ENCODE measurements around the gene SYNE3. TPM values are rescaled to one million over a fixed set of nuclear protein-coding genes. Genes with fewer than 3 reads are reported as not detected.

Gene SYNE3
- total RNA-seq, 4 donors from 2014 or later: 4.7 to 7.1 (median 5.1) TPM

- H3K36me3 ChIP-seq: no peaks in the 10 kb centered on the region
- H3K27me3 ChIP-seq: no peaks in the 10 kb centered on the region
- intact Hi-C loops (cut with DNase I; ENCODE audit: low total_unique reads): loop anchor here (2.0 kb wide), 1 partner anchor 19 kb away; no protein-coding TSS in a partner anchor
- ATAC-seq: no peak
- DNase-seq: no peak
- in situ Hi-C loops (cut with MboI; ENCODE audit: low sequenced_read_pairs in 4 of 4): no loop called here
- no peaks in the 10 kb centered on the region for H3K9me3 ChIP-seq
- peaks cover 41 to 42% of the 10 kb centered on the region in 2 donors for H3K4me1 ChIP-seq
- H3K4me3 ChIP-seq: no peak overlapping the region
- H3K27ac ChIP-seq: peak overlapping the region in 1 of 4 donors; percentile 81
- TF ChIP-seq POLR2A (IDR thresholded peaks at IDR 0.05) (no peak), CTCF (IDR thresholded peaks at IDR 0.05 in 4 of 5, conservative IDR thresholded peaks at IDR 0.05 in 1 of 5) (no peak)
Measured at GRCh38 chr14:95487669-95488084, 28.8 kb downstream of the SYNE3 start.

- Histone ChIP-seq H3K4me1 (peaks cover 44% of the 10 kb centered on the region in 2 donors), H3K27me3 (no peaks in the 10 kb centered on the region), H3K36me3 (no peaks in the 10 kb centered on the region), H3K27ac (no peak overlapping the region), H3K4me3 (no peak overlapping the region), H3K9me3 (no peaks in the 10 kb centered on the region)
- in situ Hi-C loops (cut with MboI; ENCODE audit: low sequenced_read_pairs in 4 of 4) (no loop called here), intact Hi-C loops (cut with DNase I; ENCODE audit: low total_unique reads) (no loop called here)
- no peak for DNase-seq
- no peak for ATAC-seq
- TF ChIP-seq POLR2A (IDR thresholded peaks at IDR 0.05) (no peak), CTCF (IDR thresholded peaks at IDR 0.05 in 4 of 5, conservative IDR thresholded peaks at IDR 0.05 in 1 of 5) (no peak)
Measured at GRCh38 chr14:95486875-95487668, 29.4 kb downstream of the SYNE3 start.

- H3K27ac ChIP-seq: no peak overlapping the region
- H3K4me1 ChIP-seq: peaks cover 36 to 38% of the 10 kb centered on the region in 2 donors
- H3K27me3 ChIP-seq: no peaks in the 10 kb centered on the region
- no peaks in the 10 kb centered on the region for H3K36me3 ChIP-seq
- TF ChIP-seq CTCF (IDR thresholded peaks at IDR 0.05 in 4 of 5, conservative IDR thresholded peaks at IDR 0.05 in 1 of 5) (no peak), POLR2A (IDR thresholded peaks at IDR 0.05) (no peak)
- intact Hi-C loops (cut with DNase I; ENCODE audit: low total_unique reads): no loop called here
- H3K4me3 ChIP-seq: no peak overlapping the region
- no peak for ATAC-seq
- in situ Hi-C loops (cut with MboI; ENCODE audit: low sequenced_read_pairs in 4 of 4): no loop called here
- DNase-seq: no peak
- no peaks in the 10 kb centered on the region for H3K9me3 ChIP-seq
Measured at GRCh38 chr14:95485222-95485819, 31.1 kb downstream of the SYNE3 start.

GRCh38 chr14:95484296-95484695 lies 32.2 kb downstream of the SYNE3 start:
- Histone ChIP-seq H3K4me3 (no peak overlapping the region), H3K36me3 (no peaks in the 10 kb centered on the region), H3K9me3 (no peaks in the 10 kb centered on the region), H3K4me1 (peaks cover 26 to 28% of the 10 kb centered on the region in 2 donors), H3K27ac (peak overlapping the region in 2 of 4 donors; percentile 73), H3K27me3 (no peaks in the 10 kb centered on the region)
- TF ChIP-seq CTCF (IDR thresholded peaks at IDR 0.05 in 4 of 5, conservative IDR thresholded peaks at IDR 0.05 in 1 of 5) (no peak), POLR2A (IDR thresholded peaks at IDR 0.05) (no peak)
- in situ Hi-C loops (cut with MboI; ENCODE audit: low sequenced_read_pairs in 4 of 4) (no loop called here), intact Hi-C loops (cut with DNase I; ENCODE audit: low total_unique reads) (loop anchor here (5.0 kb wide), 1 partner anchor 33 kb away; the partner anchor contains the start of gene SYNE3)
- DNase-seq: no peak
- no peak for ATAC-seq

All from gastrocnemius medialis (tissue), 4 donors.